Kidney epithelial cell (primary cell): ENCODE results near the gene GXYLT2. TPM values are rescaled to one million over a fixed set of nuclear protein-coding genes. Genes with fewer than 3 reads are reported as not detected.

ENCODE experiments used
- DNase-seq: peaks from one replicate; pipeline ENCODE4 v3.0.0-alpha.2; 2010; ENCODE audit warnings: low read depth
- H3K27me3 ChIP-seq: 2 replicates; pipeline ENCODE4 v1.6.0; 2011; ENCODE audit warnings: low read length; ENCODE audit not compliant: control insufficient read depth, insufficient read depth
- H3K36me3 ChIP-seq: 2 replicates; pipeline ENCODE4 v1.5.1; 2011; ENCODE audit warnings: low read length; ENCODE audit not compliant: control insufficient read depth, insufficient read depth
- H3K4me3 ChIP-seq: 2 replicates; pipeline ENCODE4 v1.5.1; 2011; ENCODE audit warnings: low read depth, mild to moderate bottlenecking, control low read depth, low read length
- CTCF ChIP-seq: IDR thresholded peaks from 2 replicates; pipeline ENCODE4 v1.5.1; 2011; ENCODE audit warnings: mild to moderate bottlenecking, moderate library complexity, low read length, control low read depth, inconsistent platforms; ENCODE audit not compliant: insufficient read depth, poor library complexity, severe bottlenecking
- total RNA-seq: library from RNA; depleted of rRNA; stranded (reverse); fragments of >200 nt; gene quantifications from 2 replicates; pipeline ENCODE4 v1.2.3, GENCODE V29; 2015

Gene GXYLT2
- total RNA-seq, 1 donor from 2014 or later: 9.3 TPM

GRCh38 chr3:72896996-72897757 lies 9.3 kb downstream of the GXYLT2 start:
- no peak for TF ChIP-seq CTCF
- no peak overlapping the region for H3K4me3 ChIP-seq
- no peak for DNase-seq
- H3K27me3 ChIP-seq: no peaks in the 10 kb centered on the region
- no peaks in the 10 kb centered on the region for H3K36me3 ChIP-seq

GRCh38 chr3:72897758-72898007 lies 9.8 kb downstream of the GXYLT2 start:
- TF ChIP-seq CTCF: no peak
- Histone ChIP-seq H3K27me3 (no peaks in the 10 kb centered on the region), H3K36me3 (no peaks in the 10 kb centered on the region), H3K4me3 (no peak overlapping the region)
- no peak for DNase-seq

GRCh38 chr3:72899349-72899765 lies 11.5 kb downstream of the GXYLT2 start:
- no peak for DNase-seq
- H3K27me3 ChIP-seq: no peaks in the 10 kb centered on the region
- no peak for TF ChIP-seq CTCF
- no peaks in the 10 kb centered on the region for H3K36me3 ChIP-seq
- no peak overlapping the region for H3K4me3 ChIP-seq

GRCh38 chr3:72900048-72900447 lies 12.2 kb downstream of the GXYLT2 start:
- no peak for DNase-seq
- TF ChIP-seq CTCF: no peak

GRCh38 chr3:72901840-72902239 lies 14.0 kb downstream of the GXYLT2 start:
- Histone ChIP-seq H3K4me3 (no peak overlapping the region), H3K27me3 (no peaks in the 10 kb centered on the region), H3K36me3 (no peaks in the 10 kb centered on the region)
- TF ChIP-seq CTCF: no peak
- DNase-seq: no peak

More at GRCh38 chr3:72900048-72900447, 12.2 kb downstream of the GXYLT2 start:
- H3K36me3 ChIP-seq: no peaks in the 10 kb centered on the region
- no peak overlapping the region for H3K4me3 ChIP-seq
- no peaks in the 10 kb centered on the region for H3K27me3 ChIP-seq

GRCh38 chr3:72903004-72903403 lies 15.2 kb downstream of the GXYLT2 start:
- no peak for DNase-seq
- no peak for TF ChIP-seq CTCF
- no peak overlapping the region for H3K4me3 ChIP-seq
- no peaks in the 10 kb centered on the region for H3K27me3 ChIP-seq
- no peaks in the 10 kb centered on the region for H3K36me3 ChIP-seq
